Motor neuron (in vitro differentiated cells): ENCODE data around the gene IPO4. TPM values are rescaled to one million over a fixed set of nuclear protein-coding genes. Genes with fewer than 3 reads are reported as not detected.

ENCODE experiments used
- ATAC-seq, 8 experiments: fragments of 200-7000 bp; cut with Tn5 transposase; replicated peaks in 6 of 8; 2 replicates each; pipeline ENCODE4 v1.8.0; 2021; ENCODE audit warnings: mild to moderate bottlenecking in 8 of 8, moderate library complexity in 8 of 8
- H3K27ac ChIP-seq, 2 donors: fragments of 250-450 bp; sonication (Bioruptor Pico); 2 replicates each; pipeline ENCODE4 v1.9.0; 2021; ENCODE audit warnings: antibody characterized with exemption in 2 of 2, mild to moderate bottlenecking in 2 of 2, moderate library complexity in 1 of 2
- H3K4me1 ChIP-seq, 2 donors: fragments of 250-450 bp; sonication (Bioruptor Pico); replicated peaks in 1 of 2; 2 replicates each; pipeline ENCODE4 v1.6.1; 2021; ENCODE audit warnings: antibody characterized with exemption in 2 of 2, mild to moderate bottlenecking in 2 of 2, moderate library complexity in 1 of 2
- H3K4me3 ChIP-seq, 5 donors: fragments of 250-450 bp; sonication (Bioruptor Pico); 2 replicates each; pipeline ENCODE4 v1.9.0; 2021; ENCODE audit warnings: antibody characterized with exemption in 5 of 5, mild to moderate bottlenecking in 5 of 5, moderate library complexity in 4 of 5
- WGBS, 10 experiments: fragments of 450-650 bp; shearing (Covaris generic); methylation state at CpG; one replicate each; pipeline ENCODE4 v1.0.0; 2022; 5-methylcytosine and 5-hydroxymethylcytosine counted together
- in situ Hi-C, 9 experiments: fragments of 400-800 bp; cut with MboI; loops; one replicate each; pipeline ENCODE4 v1.15.0; 2021; ENCODE audit warnings: low sequenced_read_pairs in 9 of 9, low pct_unique_long_range_greater_than_20kb in 2 of 9; ENCODE audit not compliant: unreplicated experiment in 9 of 9
- total RNA-seq, 8 experiments: library from RNA; unstranded; fragments of 300-600 nt; gene quantifications; 2 replicates each; pipeline versions ENCODE4 v1.2.3 to v1.2.4, GENCODE V29; 2022

Gene IPO4
- total RNA-seq, 8 experiments from 2014 or later = 17.4 to 90.0 (median 39.8) TPM

GRCh38 chr14:24143511-24143910, 45.1 kb downstream of the IPO4 start:
- no peak for ATAC-seq
- no CpG with 5 or more reads among the region's 2 CpGs for WGBS, 10 experiments
- Histone ChIP-seq H3K4me1 (peaks cover 12 to 14% of the 10 kb centered on the region in 2 donors), H3K27ac (no peak overlapping the region), H3K4me3 (no peak overlapping the region)
- in situ Hi-C loops = no loop called here

DNA sequence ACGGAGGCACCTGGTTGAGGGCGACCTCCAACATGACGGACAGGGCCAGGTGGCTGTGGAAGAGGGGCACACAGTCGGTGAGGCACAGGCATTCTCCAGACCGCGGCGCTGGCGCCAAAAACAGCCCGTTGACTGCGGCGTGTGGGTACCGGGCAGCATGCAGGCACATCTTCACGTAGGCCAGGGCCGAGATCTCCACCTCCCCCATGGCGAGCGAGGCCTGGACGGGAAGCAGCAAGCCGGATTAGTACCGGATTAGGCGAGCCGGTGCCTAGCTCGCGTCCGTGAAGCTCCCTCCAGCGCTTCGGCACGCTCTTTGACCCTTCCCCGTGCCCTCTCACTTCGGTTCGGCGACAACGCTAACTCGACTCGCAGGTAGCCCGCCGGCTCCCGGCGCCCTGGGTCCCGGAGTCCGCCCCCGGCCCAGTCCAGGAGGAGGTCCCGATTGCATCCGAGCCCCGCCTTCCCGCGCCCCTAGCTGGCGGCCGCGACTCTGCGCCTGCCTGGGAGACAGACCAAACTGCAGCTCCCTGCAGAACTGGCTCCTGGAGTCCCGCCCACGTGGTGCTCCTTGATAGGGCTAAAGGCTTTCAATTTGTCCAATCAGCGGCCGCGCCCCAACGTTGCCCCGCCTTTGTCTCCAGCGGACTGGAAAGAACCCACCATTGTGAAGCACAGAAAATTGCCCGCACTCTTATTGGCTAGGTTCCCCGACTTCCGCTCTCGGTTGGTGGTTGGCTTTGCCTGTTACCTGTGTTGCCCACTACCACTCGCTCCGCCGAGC, 47.3 kb downstream of the IPO4 start, which contains the start of gene EMC9:
TSS of gene EMC9 (minus strand) at position 495 of the 784 bp plus-strand sequence. CDS start at position 208, 287 bp downstream.
- H3K4me3 ChIP-seq = peak within 1 kb of the TSS; percentile 60 to 77 (median 74)
- in situ Hi-C loops = no loop called here
- WGBS, 10 experiments = 0 to 3% (median 0%) methylated on average over 2 to 11 of the region's 65 CpGs; no CpG with 5 or more reads in 7 of the 10 experiments
- peak; percentile 85 to 92 (median 90) for ATAC-seq
- peak within 1 kb of the TSS; percentile 58 to 81 for H3K27ac ChIP-seq
- H3K4me1 ChIP-seq = peaks cover 10 to 12% of the 10 kb centered on the region in 2 donors

DNA sequence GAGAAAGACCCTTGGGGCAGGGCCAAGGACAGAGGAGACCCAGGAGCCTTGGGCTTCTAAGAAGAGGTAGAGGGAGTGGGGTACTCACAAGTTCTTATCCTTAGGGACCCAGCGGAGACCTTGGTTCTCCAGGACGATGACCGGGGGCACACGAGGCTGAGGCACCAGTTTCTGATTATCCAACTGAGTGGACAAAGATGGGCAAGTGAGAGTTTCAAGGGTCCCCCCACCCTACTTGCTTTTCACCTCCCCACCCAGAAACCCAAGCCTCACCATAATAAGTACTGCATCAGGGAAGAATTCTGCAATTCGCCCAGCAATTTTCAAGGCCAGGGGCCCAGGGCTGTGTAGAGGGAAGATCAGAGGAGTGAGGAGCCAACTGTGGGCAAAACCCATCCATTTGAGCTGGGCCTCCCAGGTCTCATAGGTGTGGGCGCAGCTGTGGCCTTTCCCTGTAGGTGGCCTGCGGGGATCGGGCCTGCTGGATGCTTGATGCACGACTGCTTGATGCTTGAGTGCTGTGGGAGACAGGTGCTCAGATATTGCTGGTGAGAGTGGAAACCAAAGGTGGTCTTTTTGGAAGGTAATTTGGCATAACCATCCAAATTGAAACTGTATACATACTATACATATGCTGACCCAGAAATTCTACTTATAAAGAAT, 49.2 kb downstream of the IPO4 start:
- WGBS, 10 experiments = 78 to 98% (median 88%) methylated on average over 1 to 7 of the region's 9 CpGs; no CpG with 5 or more reads in 6 of the 10 experiments
- in situ Hi-C loops = no loop called here
- no peak overlapping the region for H3K27ac ChIP-seq

GRCh38 chr14:24138396-24139271, 50.0 kb downstream of the IPO4 start:
- 60 to 100% (median 86%) methylated on average over 1 to 7 of the region's 13 CpGs; no CpG with 5 or more reads in 2 of the 10 experiments for WGBS, 10 experiments
- H3K4me3 ChIP-seq = no peak overlapping the region

More for the DNA sequence above, 49.2 kb downstream of the IPO4 start:
- Histone ChIP-seq H3K4me3 (peak overlapping the region in 2 of 5 donors; percentile 74), H3K4me1 (peaks cover 6 to 12% of the 10 kb centered on the region in 2 donors)
- no peak for ATAC-seq

GRCh38 chr14:24137529-24138395, 50.9 kb downstream of the IPO4 start:
- no peak overlapping the region for H3K27ac ChIP-seq
- H3K4me1 ChIP-seq = peaks cover 6 to 12% of the 10 kb centered on the region in 2 donors
- 50 to 100% (median 95%) methylated on average over 1 to 4 of the region's 8 CpGs; no CpG with 5 or more reads in 4 of the 10 experiments for WGBS, 10 experiments
- no peak for ATAC-seq
- no peak overlapping the region for H3K4me3 ChIP-seq
- in situ Hi-C loops = no loop called here

More at GRCh38 chr14:24138396-24139271, 50.0 kb downstream of the IPO4 start:
- no peak overlapping the region for H3K27ac ChIP-seq
- in situ Hi-C loops = no loop called here
- H3K4me1 ChIP-seq = peaks cover 6 to 12% of the 10 kb centered on the region in 2 donors
- no peak for ATAC-seq

GRCh38 chr14:24136684-24137528, 51.7 kb downstream of the IPO4 start:
- Histone ChIP-seq H3K4me1 (peaks cover 6 to 8% of the 10 kb centered on the region in 2 donors), H3K4me3 (peak overlapping the region; percentile 52 to 95 (median 59)), H3K27ac (peak overlapping the region in 1 of 2 donors; percentile 69)
- in situ Hi-C loops = no loop called here
- ATAC-seq = no peak
- WGBS, 10 experiments = 20 to 100% (median 82%) methylated on average over 1 to 4 of the region's 13 CpGs; no CpG with 5 or more reads in 2 of the 10 experiments

DNA sequence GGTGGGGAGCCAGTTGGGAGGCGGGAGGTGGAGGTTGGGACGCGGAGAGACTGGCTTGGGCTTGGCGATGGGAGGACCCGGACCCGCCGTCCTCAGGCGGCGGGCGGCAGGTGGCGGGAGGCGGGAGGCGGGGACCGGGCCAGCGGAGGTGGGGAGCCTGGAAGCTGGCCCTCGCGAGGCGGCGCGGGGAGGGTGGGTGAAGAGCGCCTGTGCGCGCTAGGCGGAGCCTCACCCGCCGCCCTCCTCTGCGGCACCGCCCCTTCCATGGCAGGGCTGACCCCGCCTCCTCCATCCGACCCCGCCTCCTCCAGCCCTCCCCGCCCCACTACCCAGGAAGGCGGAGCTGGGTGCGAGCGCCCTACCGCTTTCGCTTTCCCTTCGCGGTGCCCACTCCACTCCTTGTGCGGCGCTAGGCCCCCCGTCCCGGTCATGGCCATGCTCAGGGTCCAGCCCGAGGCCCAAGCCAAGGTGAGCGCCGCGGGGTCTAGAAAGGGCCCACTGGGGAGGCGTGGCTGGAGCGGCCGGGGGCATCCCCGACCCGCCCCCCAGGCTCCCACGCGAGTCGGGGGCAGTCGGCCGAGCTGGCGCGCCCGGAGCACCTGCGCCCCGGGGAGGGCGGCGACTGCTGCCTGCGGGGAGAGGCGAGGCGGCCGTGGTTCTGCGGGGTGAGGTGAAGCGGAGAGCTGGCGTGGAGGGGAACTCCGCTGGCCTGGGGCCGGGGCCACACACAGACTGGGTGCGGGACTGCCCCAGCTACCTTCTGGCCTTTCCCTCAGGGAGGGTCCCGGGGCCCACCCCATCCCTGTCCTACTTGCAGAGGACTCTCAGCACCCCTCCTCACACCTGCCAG, 52.6 kb downstream of the IPO4 start, which contains the start of gene PSME1:
TSS of gene PSME1 (plus strand) at position 361 of the 850 bp plus-strand sequence. CDS start at position 430, 69 bp downstream.
- 0% methylated on average over 1 of the region's 75 CpGs; no CpG with 5 or more reads in 9 of the 10 experiments for WGBS, 10 experiments
- Histone ChIP-seq H3K27ac (peak within 1 kb of the TSS; percentile 29 to 69), H3K4me1 (peaks cover 6 to 8% of the 10 kb centered on the region in 2 donors), H3K4me3 (peak within 1 kb of the TSS; percentile 52 to 95 (median 59))
- in situ Hi-C loops = no loop called here
- ATAC-seq = peak; percentile 87 to 93 (median 90)

GRCh38 chr14:24135584-24135833, 53.1 kb downstream of the IPO4 start:
- Histone ChIP-seq H3K27ac (peak overlapping the region; percentile 12 to 50), H3K4me3 (peak overlapping the region; percentile 52 to 95 (median 59)), H3K4me1 (peaks cover 6 to 8% of the 10 kb centered on the region in 2 donors)
- in situ Hi-C loops = no loop called here
- WGBS, 10 experiments = 0 to 40% (median 15%) methylated on average over 2 to 8 of the region's 9 CpGs; no CpG with 5 or more reads in 2 of the 10 experiments
- ATAC-seq = no peak

DNA sequence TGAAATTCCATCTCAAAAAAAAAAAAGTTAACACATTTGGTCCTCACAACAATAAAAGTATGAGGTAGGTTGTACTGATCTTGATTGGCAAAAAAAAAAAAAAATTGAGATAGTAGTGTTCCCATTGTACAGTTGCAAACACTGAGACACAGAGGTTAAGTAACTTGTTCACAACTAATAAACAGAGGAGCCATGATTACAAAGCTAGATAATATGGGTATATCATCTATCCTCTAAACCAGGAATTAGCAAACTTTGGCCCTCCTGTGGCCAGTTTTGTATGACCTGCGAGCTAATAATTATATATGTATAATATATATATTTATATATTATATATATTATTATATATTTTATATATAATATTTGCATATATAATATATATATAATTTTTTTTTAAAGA, 54.9 kb downstream of the IPO4 start:
- H3K27ac ChIP-seq = no peak overlapping the region
- WGBS, 10 experiments = 73 to 100% (median 100%) methylated on average over 1 of the region's 1 CpG; no CpG with 5 or more reads in 5 of the 10 experiments
- H3K4me1 ChIP-seq = peaks cover 2 to 5% of the 10 kb centered on the region in 2 donors
- no peak overlapping the region for H3K4me3 ChIP-seq
- ATAC-seq = no peak
- in situ Hi-C loops = no loop called here

- in situ Hi-C loops = no loop called here
These were observed 55.6 kb downstream of the IPO4 start for GRCh38 chr14:24132976-24133375.

More at GRCh38 chr14:24132976-24133375, 55.6 kb downstream of the IPO4 start:
- H3K4me1 ChIP-seq = peaks cover 2 to 5% of the 10 kb centered on the region in 2 donors
- H3K27ac ChIP-seq = no peak overlapping the region
- ATAC-seq = no peak
- no peak overlapping the region for H3K4me3 ChIP-seq
- 85 to 100% (median 91%) methylated on average over 1 to 2 of the region's 2 CpGs; no CpG with 5 or more reads in 4 of the 10 experiments for WGBS, 10 experiments
